HepG2 (cell line): ENCODE measurements around the gene DAZAP1. TPM values are rescaled to one million over a fixed set of nuclear protein-coding genes. Genes with fewer than 3 reads are reported as not detected.
A peak's percentile ranks its signal among the peaks of the same experiment; 100 is the strongest.

Source experiments
- HDAC1 ChIP-seq: sonication (generic); formaldehyde crosslinking; IDR thresholded peaks from 2 replicates; pipeline ENCODE4 v1.5.1; 2020; ENCODE audit warnings: mild to moderate bottlenecking, missing genetic modification reagents
- KDM3A ChIP-seq: IDR thresholded peaks from 2 replicates; pipeline ENCODE4 v1.6.1; 2018; ENCODE audit warnings: low read depth, missing compliant biosample characterization
- MBD4 ChIP-seq: IDR thresholded peaks from 2 replicates; pipeline ENCODE4 v1.6.1; 2012; ENCODE audit warnings: low read length, inconsistent platforms, borderline replicate concordance
- MYC ChIP-seq: sonication (generic); formaldehyde crosslinking; IDR thresholded peaks from 2 replicates; pipeline ENCODE4 v1.9.0; 2021; ENCODE audit warnings: missing genetic modification reagents, borderline replicate concordance
- MZF1 ChIP-seq: sonication (generic); formaldehyde crosslinking; IDR thresholded peaks from 2 replicates; pipeline ENCODE4 v1.8.1; 2023; ENCODE audit warnings: mild to moderate bottlenecking, missing genetic modification reagents, borderline replicate concordance
- POLR2AphosphoS2 ChIP-seq: IDR thresholded peaks from 2 replicates; pipeline ENCODE4 v1.6.1; 2011; ENCODE audit warnings: low read depth, low read length, improper control_type of control experiment
- RBFOX2 ChIP-seq: fragments of 200-400 bp; formaldehyde crosslinking; IDR thresholded peaks from 2 replicates; pipeline ENCODE4 v1.6.1; 2017; ENCODE audit warnings: low read depth, mild to moderate bottlenecking, low read length
- ZFP62 ChIP-seq: sonication (generic); formaldehyde crosslinking; IDR thresholded peaks from 2 replicates; pipeline ENCODE4 v1.4.0; 2020; ENCODE audit warnings: missing genetic modification reagents
- ZNF614 ChIP-seq: IDR thresholded peaks from 2 replicates; pipeline ENCODE4 v1.6.1; 2018; ENCODE audit warnings: missing biosample characterization, missing genetic modification reagents, inconsistent platforms, borderline replicate concordance
- polyA plus RNA-seq, 8 experiments: library from polyadenylated mRNA; depleted of rRNA in 3 of 8; stranded (reverse) in 7 of 8; unstranded in 1 of 8; fragments of >200 nt; fragmentation: Illumina TruSeq in 4 of 8; extraction: Trizol in 4 of 8; gene quantifications; 2 replicates each; pipeline versions ENCODE4 v1.2.1 to v1.2.3, GENCODE V29; 2011 to 2016; ENCODE audit warnings: low read depth in 4 of 8, missing spikeins in 1 of 8, mixed read lengths in 1 of 8; ENCODE audit not compliant: insufficient read depth in 1 of 8
- total RNA-seq, 5 experiments: library from RNA; depleted of rRNA; stranded (reverse); fragments of >200 nt; fragmentation: Illumina TruSeq; extraction: Trizol; gene quantifications; 2 replicates each; pipeline ENCODE4 v1.2.3, GENCODE V29; 2016; ENCODE audit warnings: low read depth in 1 of 5
- TF ChIP-seq, protein P1 (sequence below): IDR thresholded peaks from 2 replicates; pipeline ENCODE4 v1.6.1; 2016; ENCODE audit warnings: low read depth, control low read depth
- TF ChIP-seq, protein P2 (sequence below): sonication (generic); formaldehyde crosslinking; IDR thresholded peaks from 2 replicates; pipeline ENCODE4 v1.4.0; 2020; ENCODE audit warnings: missing genetic modification reagents, mild to moderate bottlenecking, borderline replicate concordance
- TF ChIP-seq, protein P3 (sequence below): IDR thresholded peaks from 2 replicates; pipeline ENCODE4 v1.6.1; 2016
- TF ChIP-seq, protein P4 (sequence below): sonication (generic); formaldehyde crosslinking; IDR thresholded peaks from 2 replicates; pipeline ENCODE4 v1.4.0; 2020; ENCODE audit warnings: mild to moderate bottlenecking, missing genetic modification reagents, borderline replicate concordance

The DAZAP1 gene
- total and polyA plus RNA-seq, 2 of the 13 experiments (the other 11 are each of a cell fraction or from before 2014, with no cell fraction given): 63.3 to 79.2 TPM

DNA sequence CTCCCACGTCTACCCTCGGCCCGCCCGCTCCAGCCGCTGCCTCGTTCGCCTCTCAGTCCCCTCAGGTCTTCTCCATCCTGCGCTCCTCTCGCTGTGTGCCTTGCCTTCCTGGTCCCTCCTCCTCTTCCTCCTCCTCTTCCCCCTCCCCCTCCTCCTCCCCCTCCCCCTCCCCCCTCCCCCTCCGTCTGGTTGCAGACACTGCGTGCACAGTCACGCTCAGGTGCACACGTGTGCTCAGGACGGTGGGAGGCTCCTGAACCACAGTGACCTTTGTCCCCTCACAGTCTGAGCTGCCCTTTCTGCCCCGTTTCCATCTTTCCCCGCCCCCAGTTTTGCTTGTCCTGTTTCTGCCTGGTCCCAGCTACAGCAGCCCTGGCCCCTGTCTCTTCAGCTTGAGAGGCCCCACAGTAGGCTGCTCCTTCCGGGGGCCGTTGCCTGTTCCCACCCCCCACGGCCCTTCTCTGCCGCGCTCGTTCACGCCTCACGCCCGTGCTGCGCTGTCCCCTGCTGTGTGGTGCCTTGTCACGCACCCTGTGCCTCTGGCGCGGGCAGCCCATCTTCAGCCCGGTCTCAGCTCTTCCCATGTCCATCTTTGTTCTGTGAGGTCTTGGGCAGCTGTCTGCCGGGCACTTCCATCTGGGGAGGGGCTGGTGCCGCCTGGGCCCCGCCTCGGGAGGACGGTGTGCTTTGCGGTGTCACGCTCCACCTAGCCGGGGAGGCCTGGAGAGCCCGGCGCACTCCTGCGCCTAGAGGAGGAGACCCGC lies 17.0 kb downstream of the DAZAP1 start (continued):
- TF ChIP-seq, protein P1, sequence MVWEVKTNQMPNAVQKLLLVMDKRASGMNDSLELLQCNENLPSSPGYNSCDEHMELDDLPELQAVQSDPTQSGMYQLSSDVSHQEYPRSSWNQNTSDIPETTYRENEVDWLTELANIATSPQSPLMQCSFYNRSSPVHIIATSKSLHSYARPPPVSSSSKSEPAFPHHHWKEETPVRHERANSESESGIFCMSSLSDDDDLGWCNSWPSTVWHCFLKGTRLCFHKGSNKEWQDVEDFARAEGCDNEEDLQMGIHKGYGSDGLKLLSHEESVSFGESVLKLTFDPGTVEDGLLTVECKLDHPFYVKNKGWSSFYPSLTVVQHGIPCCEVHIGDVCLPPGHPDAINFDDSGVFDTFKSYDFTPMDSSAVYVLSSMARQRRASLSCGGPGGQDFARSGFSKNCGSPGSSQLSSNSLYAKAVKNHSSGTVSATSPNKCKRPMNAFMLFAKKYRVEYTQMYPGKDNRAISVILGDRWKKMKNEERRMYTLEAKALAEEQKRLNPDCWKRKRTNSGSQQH (CRISPR knock-in tag): peak; percentile 45; the same call in 1 of the 2 replicates
- TF ChIP-seq MZF1 (CRISPR knock-in tag): no peak
- TF ChIP-seq, protein P2, sequence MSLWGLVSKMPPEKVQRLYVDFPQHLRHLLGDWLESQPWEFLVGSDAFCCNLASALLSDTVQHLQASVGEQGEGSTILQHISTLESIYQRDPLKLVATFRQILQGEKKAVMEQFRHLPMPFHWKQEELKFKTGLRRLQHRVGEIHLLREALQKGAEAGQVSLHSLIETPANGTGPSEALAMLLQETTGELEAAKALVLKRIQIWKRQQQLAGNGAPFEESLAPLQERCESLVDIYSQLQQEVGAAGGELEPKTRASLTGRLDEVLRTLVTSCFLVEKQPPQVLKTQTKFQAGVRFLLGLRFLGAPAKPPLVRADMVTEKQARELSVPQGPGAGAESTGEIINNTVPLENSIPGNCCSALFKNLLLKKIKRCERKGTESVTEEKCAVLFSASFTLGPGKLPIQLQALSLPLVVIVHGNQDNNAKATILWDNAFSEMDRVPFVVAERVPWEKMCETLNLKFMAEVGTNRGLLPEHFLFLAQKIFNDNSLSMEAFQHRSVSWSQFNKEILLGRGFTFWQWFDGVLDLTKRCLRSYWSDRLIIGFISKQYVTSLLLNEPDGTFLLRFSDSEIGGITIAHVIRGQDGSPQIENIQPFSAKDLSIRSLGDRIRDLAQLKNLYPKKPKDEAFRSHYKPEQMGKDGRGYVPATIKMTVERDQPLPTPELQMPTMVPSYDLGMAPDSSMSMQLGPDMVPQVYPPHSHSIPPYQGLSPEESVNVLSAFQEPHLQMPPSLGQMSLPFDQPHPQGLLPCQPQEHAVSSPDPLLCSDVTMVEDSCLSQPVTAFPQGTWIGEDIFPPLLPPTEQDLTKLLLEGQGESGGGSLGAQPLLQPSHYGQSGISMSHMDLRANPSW (CRISPR knock-in tag): no peak
- TF ChIP-seq RBFOX2: peak; percentile 65
- no peak for TF ChIP-seq POLR2AphosphoS2
- TF ChIP-seq, protein P3, sequence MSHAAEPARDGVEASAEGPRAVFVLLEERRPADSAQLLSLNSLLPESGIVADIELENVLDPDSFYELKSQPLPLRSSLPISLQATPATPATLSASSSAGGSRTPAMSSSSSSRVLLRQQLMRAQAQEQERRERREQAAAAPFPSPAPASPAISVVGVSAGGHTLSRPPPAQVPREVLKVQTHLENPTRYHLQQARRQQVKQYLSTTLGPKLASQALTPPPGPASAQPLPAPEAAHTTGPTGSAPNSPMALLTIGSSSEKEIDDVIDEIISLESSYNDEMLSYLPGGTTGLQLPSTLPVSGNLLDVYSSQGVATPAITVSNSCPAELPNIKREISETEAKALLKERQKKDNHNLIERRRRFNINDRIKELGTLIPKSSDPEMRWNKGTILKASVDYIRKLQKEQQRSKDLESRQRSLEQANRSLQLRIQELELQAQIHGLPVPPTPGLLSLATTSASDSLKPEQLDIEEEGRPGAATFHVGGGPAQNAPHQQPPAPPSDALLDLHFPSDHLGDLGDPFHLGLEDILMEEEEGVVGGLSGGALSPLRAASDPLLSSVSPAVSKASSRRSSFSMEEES (CRISPR knock-in tag): no peak
- peak; percentile 73; the same call in 1 of the 2 replicates for TF ChIP-seq MYC
- TF ChIP-seq KDM3A (CRISPR knock-in tag): no peak
- peak; percentile 57 for TF ChIP-seq HDAC1 (CRISPR knock-in tag)
- no peak for TF ChIP-seq ZFP62 (CRISPR knock-in tag)
- TF ChIP-seq MBD4: no peak
- TF ChIP-seq ZNF614 (CRISPR knock-in tag): 0 out of 2 replicates have a peak, but pooled peaks have one; percentile 41
- TF ChIP-seq, protein P4, sequence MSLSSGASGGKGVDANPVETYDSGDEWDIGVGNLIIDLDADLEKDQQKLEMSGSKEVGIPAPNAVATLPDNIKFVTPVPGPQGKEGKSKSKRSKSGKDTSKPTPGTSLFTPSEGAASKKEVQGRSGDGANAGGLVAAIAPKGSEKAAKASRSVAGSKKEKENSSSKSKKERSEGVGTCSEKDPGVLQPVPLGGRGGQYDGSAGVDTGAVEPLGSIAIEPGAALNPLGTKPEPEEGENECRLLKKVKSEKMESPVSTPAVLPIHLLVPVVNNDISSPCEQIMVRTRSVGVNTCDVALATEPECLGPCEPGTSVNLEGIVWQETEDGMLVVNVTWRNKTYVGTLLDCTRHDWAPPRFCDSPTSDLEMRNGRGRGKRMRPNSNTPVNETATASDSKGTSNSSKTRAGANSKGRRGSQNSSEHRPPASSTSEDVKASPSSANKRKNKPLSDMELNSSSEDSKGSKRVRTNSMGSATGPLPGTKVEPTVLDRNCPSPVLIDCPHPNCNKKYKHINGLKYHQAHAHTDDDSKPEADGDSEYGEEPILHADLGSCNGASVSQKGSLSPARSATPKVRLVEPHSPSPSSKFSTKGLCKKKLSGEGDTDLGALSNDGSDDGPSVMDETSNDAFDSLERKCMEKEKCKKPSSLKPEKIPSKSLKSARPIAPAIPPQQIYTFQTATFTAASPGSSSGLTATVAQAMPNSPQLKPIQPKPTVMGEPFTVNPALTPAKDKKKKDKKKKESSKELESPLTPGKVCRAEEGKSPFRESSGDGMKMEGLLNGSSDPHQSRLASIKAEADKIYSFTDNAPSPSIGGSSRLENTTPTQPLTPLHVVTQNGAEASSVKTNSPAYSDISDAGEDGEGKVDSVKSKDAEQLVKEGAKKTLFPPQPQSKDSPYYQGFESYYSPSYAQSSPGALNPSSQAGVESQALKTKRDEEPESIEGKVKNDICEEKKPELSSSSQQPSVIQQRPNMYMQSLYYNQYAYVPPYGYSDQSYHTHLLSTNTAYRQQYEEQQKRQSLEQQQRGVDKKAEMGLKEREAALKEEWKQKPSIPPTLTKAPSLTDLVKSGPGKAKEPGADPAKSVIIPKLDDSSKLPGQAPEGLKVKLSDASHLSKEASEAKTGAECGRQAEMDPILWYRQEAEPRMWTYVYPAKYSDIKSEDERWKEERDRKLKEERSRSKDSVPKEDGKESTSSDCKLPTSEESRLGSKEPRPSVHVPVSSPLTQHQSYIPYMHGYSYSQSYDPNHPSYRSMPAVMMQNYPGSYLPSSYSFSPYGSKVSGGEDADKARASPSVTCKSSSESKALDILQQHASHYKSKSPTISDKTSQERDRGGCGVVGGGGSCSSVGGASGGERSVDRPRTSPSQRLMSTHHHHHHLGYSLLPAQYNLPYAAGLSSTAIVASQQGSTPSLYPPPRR (CRISPR knock-in tag): peak; percentile 32; the same call in 1 of the 2 replicates
